Smooth muscle cell (in vitro differentiated cells): ENCODE results near the gene LRCH4. TPM values are rescaled to one million over a fixed set of nuclear protein-coding genes. Genes with fewer than 3 reads are reported as not detected.
"Not testable (repeated sequence)": the region's sequence is repeated elsewhere in the genome, so short reads cannot be mapped to it uniquely, and the experiment has no call there.

Source experiments
- DNase-seq: peaks from one replicate; lab custom pipeline; 2025; ENCODE audit not compliant: unreplicated experiment; lab: John Stamatoyannopoulos, UW
- H2AFZ ChIP-seq: fragments of 200-600 bp; sonication (generic); 2 replicates; pipeline ENCODE4 v1.6.0; 2016; ENCODE audit warnings: antibody characterized with exemption, low read depth, mild to moderate bottlenecking
- H3F3A ChIP-seq: fragments of 200-600 bp; sonication (generic); 2 replicates; pipeline ENCODE4 v1.6.0; 2017; ENCODE audit warnings: antibody characterized with exemption, low read depth
- H3K27ac ChIP-seq: fragments of 200-600 bp; sonication (generic); 2 replicates; pipeline ENCODE4 v1.5.1; 2016; ENCODE audit warnings: low read depth, mild to moderate bottlenecking
- H3K27me3 ChIP-seq: fragments of 200-600 bp; sonication (generic); 2 replicates; pipeline ENCODE4 v1.6.1; 2016; ENCODE audit warnings: low read depth, mild to moderate bottlenecking
- H3K36me3 ChIP-seq: fragments of 200-600 bp; sonication (generic); 2 replicates; pipeline ENCODE4 v1.5.1; 2016; ENCODE audit warnings: low read depth
- H3K4me1 ChIP-seq: fragments of 200-600 bp; sonication (generic); 2 replicates; pipeline ENCODE4 v1.5.1; 2016; ENCODE audit warnings: low read depth
- H3K4me2 ChIP-seq: fragments of 200-600 bp; sonication (generic); 2 replicates; pipeline ENCODE4 v1.6.0; 2016; ENCODE audit warnings: mild to moderate bottlenecking
- H3K4me3 ChIP-seq: fragments of 200-600 bp; sonication (generic); 2 replicates; pipeline ENCODE4 v1.5.1; 2016; ENCODE audit warnings: mild to moderate bottlenecking
- H3K79me2 ChIP-seq: fragments of 200-600 bp; sonication (generic); 2 replicates; pipeline ENCODE4 v1.6.0; 2016; ENCODE audit warnings: low read depth, mild to moderate bottlenecking
- H3K9ac ChIP-seq: fragments of 200-600 bp; sonication (generic); 2 replicates; pipeline ENCODE4 v1.6.0; 2016; ENCODE audit warnings: low read depth
- H3K9me3 ChIP-seq: fragments of 200-600 bp; sonication (generic); replicated peaks from 2 replicates; pipeline ENCODE4 v1.5.1; 2016; ENCODE audit warnings: low read depth
- H4K20me1 ChIP-seq: fragments of 200-600 bp; sonication (generic); 2 replicates; pipeline ENCODE4 v1.6.0; 2016; ENCODE audit warnings: low read depth
- CTCF ChIP-seq: fragments of 200-600 bp; sonication (generic); IDR thresholded peaks from 2 replicates; pipeline ENCODE4 v1.5.1; 2017; ENCODE audit warnings: borderline replicate concordance, mild to moderate bottlenecking, antibody characterized with exemption; ENCODE audit not compliant: insufficient read depth, poor library complexity, severe bottlenecking
- WGBS: methylation state at CpG from one replicate; pipeline ENCODE4 v1.1.7; 2016; ENCODE audit warnings: low lambda C conversion rate; 5-methylcytosine and 5-hydroxymethylcytosine counted together
- polyA plus RNA-seq: library from polyadenylated mRNA; unstranded; fragments of >200 nt; fragmentation: Nextera tagmentation; extraction: Ambion mirVana; gene quantifications from 2 replicates; pipeline ENCODE4 v1.2.1, GENCODE V29; 2016
- total RNA-seq: library from RNA; depleted of rRNA; stranded (reverse); fragments of >200 nt; gene quantifications from 2 replicates; pipeline ENCODE4 v1.2.3, GENCODE V29; 2014

LRCH4 gene
- total and polyA plus RNA-seq, 2 experiments from 2014 or later, result 48.2 to 58.5 TPM

- Histone ChIP-seq H3K9me3 (no peaks in the 10 kb centered on the region), H3K27ac (no peak overlapping the region), H2AFZ (no peak overlapping the region), H3F3A (peaks cover 12% of the 10 kb centered on the region), H3K27me3 (no peaks in the 10 kb centered on the region), H3K4me3 (no peak overlapping the region), H3K79me2 (no peaks in the 10 kb centered on the region), H3K4me1 (peaks cover 21% of the 10 kb centered on the region), H3K36me3 (no peaks in the 10 kb centered on the region), H3K4me2 (no peak overlapping the region), H3K9ac (no peak overlapping the region), H4K20me1 (no peaks in the 10 kb centered on the region)
- no peak for TF ChIP-seq CTCF
- WGBS, result 49% methylated on average over 5 of the region's 5 CpGs
- no peak for DNase-seq
These were observed 41.5 kb downstream of the LRCH4 start for GRCh38 chr7:100544386-100544785.

- Histone ChIP-seq H3K36me3 (no peaks in the 10 kb centered on the region), H3K27ac (no peak overlapping the region), H3K9me3 (no peaks in the 10 kb centered on the region), H3K4me3 (no peak overlapping the region), H3K79me2 (no peaks in the 10 kb centered on the region), H3K4me2 (no peak overlapping the region), H4K20me1 (no peaks in the 10 kb centered on the region), H2AFZ (no peak overlapping the region), H3K9ac (no peak overlapping the region), H3K4me1 (peaks cover 21% of the 10 kb centered on the region), H3F3A (peaks cover 12% of the 10 kb centered on the region), H3K27me3 (no peaks in the 10 kb centered on the region)
- 63% methylated on average over 1 of the region's 1 CpG for WGBS
- no peak for DNase-seq
- TF ChIP-seq CTCF, result no peak
These were observed 42.3 kb downstream of the LRCH4 start for GRCh38 chr7:100543586-100543985.

- not testable (repeated sequence) for H3K9me3 ChIP-seq, DNase-seq, H3K27me3 ChIP-seq, H2AFZ ChIP-seq, H4K20me1 ChIP-seq, H3K4me3 ChIP-seq, H3K4me2 ChIP-seq, H3K27ac ChIP-seq, H3F3A ChIP-seq, H3K36me3 ChIP-seq, H3K79me2 ChIP-seq, H3K9ac ChIP-seq
- peaks cover 17% of the 10 kb centered on the region for H3K4me1 ChIP-seq
- WGBS, result 88% methylated on average over 7 of the region's 7 CpGs
These were observed 44.6 kb downstream of the LRCH4 start for GRCh38 chr7:100541309-100541708.

GRCh38 chr7:100540073-100540723 is 45.7 kb downstream of the LRCH4 start:
- Histone ChIP-seq H2AFZ (no peak overlapping the region), H3K4me1 (peaks cover 6% of the 10 kb centered on the region), H3K4me3 (peak overlapping the region; percentile 72), H3K79me2 (no peaks in the 10 kb centered on the region), H3K9me3 (no peaks in the 10 kb centered on the region), H3K9ac (no peak overlapping the region), H3F3A (no peaks in the 10 kb centered on the region), H3K4me2 (peak overlapping the region; percentile 92), H4K20me1 (no peaks in the 10 kb centered on the region), H3K36me3 (no peaks in the 10 kb centered on the region), H3K27me3 (no peaks in the 10 kb centered on the region), H3K27ac (no peak overlapping the region)
- WGBS, result 45% methylated on average over 6 of the region's 6 CpGs
- TF ChIP-seq CTCF, result no peak
- no peak for DNase-seq
